ENCODE data around the gene FBXO45.
"Not testable (repeated sequence)": the region's sequence is repeated elsewhere in the genome, so short reads cannot be mapped to it uniquely, and the experiment has no call there.

Gene FBXO45

DNA sequence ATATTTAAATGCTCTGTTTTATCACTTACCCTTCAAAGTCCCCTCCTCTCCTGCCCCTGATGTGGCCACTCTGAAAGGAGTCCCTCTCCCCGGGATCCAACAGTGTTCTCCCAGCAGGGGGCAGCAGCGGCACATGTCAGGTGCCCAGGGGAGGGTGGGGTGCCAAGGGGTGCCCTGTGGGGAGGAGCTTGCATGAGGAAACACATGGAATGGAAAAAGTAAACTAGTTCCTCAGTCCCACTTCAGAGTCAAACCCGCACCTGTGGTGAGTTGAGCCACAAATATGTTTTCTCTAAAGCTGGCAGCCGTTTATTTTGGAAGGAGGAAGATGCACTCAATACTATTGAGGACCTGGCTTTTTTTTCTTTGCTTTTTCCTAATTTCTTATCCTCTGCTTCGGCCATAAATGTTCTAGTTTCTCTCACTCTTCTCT, 40.9 kb downstream of the FBXO45 start:
- peak; percentile 94 for DNase-seq
- in situ Hi-C loops (cut with MboI; ENCODE audit: low pct_unique_long_range_greater_than_20kb, low sequenced_read_pairs), result no loop called here

DNA sequence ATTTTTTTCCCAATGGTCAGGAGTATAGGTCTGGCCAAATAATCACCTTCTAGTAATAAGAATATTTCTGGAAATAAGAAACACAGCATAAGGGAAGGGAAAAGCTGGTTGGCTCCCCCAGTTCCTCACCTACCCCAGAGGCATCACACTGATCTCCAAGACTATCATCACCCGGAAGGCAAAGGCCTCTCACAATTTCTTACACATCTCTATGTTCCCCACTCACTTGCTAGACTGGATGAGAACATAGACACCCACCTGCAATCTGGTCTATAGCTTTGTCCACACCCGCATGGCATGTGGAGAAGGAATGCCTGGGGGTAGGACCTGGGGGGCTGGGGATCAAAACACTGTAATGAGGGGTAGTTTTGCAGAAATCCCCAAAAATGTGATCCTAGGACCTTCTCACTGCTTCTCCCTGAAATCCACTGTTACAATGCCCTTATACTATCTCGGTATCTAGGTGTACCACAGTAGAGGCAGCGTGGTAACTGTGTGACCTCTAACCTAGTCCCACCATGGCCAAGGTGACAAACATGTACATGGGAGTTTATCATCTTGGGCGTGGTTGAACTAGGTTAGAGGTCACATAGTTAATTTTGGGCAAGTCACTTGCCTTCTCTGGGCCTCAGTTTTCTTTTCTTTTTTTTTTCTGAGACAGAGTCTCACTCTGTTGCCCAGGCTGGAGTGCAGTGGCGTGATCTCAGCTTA, 41.5 kb downstream of the FBXO45 start:
- in situ Hi-C loops (cut with MboI; ENCODE audit: low pct_unique_long_range_greater_than_20kb, low sequenced_read_pairs), result no loop called here
- DNase-seq, result no peak

DNA sequence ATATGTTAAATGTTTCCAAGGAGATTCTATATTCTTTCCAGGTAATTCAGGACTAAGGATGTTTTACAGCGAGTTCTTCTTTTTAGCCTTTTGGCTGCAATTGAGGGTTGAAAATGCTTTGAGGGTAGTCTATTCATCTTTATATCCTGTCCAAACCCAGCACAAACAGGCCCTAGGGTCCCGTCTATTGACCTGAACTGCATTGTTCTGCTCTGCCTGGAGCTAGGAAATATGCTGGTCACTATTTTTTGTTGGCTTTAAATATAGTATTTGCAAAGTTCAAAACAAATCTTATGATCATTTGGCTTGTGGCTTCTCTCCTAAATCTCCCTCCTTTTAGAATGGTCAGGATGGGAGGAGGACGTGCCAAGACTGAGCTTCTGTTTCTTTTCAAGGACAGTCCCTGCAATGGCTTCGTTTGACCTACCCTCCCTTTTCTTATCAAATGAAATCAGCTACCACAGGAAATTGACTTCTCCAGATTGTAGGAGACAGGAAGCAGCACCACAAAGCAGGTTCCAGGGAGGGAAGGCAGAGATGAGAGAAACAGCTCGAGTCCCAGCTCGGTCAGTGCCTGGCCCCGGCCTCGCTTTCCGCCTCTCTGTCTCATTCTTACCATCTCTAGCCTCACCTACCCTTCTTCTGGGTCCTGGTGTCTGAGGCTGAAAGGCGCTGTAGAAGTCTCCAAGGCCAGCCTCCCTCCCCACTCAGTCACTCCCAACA, 43.5 kb downstream of the FBXO45 start:
- in situ Hi-C loops (cut with MboI; ENCODE audit: low pct_unique_long_range_greater_than_20kb, low sequenced_read_pairs), result no loop called here
- peak; percentile 96 for DNase-seq

DNA sequence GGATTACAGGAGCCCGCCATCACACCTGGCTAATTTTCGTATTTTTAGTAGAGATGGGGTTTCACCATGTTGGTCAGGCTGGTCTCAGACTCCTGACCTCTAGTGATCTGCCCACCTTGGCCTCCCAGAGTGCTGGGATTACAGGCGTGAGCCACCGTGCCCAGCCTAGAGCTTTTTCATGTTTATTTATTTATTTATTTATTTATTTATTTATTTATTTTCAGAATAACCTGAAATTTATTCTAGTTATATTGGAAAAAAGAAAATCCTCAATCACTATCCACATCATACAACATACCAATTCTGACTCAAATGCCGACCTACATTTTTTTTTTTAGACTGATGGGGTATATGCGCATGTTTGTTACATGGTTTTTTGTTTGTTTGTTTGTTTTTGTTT, 46.8 kb downstream of the FBXO45 start:
- in situ Hi-C loops (cut with MboI; ENCODE audit: low pct_unique_long_range_greater_than_20kb, low sequenced_read_pairs); DNase-seq: not testable (repeated sequence)

DNA sequence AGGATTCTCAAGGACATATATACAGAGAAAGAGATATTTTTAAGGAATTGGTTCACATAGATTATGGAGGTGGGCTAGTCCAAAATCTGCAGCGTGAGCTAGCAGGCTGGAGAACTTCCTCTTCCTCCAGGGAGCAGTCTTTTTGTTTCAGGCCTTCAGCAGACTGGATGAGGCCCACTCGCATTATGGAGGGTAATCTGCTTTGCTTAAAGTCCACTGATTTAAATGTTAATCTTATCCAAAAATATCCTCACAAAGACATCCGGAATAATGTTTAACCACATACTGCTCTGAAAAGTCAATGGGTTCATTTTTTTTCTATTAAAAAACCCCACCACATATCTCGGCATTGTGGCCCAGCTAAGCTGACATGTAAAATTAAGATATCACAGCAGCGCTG, 48.8 kb downstream of the FBXO45 start:
- in situ Hi-C loops (cut with MboI; ENCODE audit: low pct_unique_long_range_greater_than_20kb, low sequenced_read_pairs), result no loop called here
- peak; percentile 77 for DNase-seq

DNA sequence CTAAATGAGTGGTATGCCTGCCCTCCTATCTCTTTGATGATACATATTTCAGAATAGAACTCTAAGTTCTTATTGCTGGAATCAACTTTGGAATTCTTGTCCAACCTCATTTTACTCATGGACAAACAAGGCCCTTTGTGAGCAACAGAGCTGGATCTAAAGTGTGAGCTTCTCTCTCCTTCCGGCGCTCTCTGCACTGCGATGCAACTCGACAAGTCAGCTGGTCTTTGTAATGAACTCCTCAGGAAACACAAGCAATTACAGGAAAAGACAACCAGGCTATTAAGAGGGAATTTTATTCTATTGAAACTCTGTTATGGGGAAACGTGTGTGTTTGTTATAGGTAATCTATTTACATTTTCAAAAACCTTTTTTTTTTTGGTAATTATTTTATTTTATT, 50.8 kb downstream of the FBXO45 start:
- DNase-seq, result no peak
- in situ Hi-C loops (cut with MboI; ENCODE audit: low pct_unique_long_range_greater_than_20kb, low sequenced_read_pairs), result no loop called here

DNA sequence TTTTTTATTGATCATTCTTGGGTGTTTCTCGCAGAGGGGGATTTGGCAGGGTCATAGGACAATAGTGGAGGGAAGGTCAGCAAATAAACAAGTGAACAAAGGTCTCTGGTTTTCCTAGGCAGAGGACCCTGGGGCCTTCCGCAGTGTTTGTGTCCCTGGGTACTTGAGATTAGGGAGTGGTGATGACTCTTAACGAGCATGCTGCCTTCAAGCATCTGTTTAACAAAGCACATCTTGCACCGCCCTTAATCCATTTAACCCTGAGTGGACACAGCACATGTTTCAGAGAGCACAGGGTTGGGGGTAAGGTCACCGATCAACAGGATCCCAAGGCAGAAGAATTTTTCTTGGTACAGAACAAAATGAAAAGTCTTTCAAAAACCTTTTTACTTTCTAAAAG, 51.2 kb downstream of the FBXO45 start:
- in situ Hi-C loops (cut with MboI; ENCODE audit: low pct_unique_long_range_greater_than_20kb, low sequenced_read_pairs), result not testable (repeated sequence)

DNA sequence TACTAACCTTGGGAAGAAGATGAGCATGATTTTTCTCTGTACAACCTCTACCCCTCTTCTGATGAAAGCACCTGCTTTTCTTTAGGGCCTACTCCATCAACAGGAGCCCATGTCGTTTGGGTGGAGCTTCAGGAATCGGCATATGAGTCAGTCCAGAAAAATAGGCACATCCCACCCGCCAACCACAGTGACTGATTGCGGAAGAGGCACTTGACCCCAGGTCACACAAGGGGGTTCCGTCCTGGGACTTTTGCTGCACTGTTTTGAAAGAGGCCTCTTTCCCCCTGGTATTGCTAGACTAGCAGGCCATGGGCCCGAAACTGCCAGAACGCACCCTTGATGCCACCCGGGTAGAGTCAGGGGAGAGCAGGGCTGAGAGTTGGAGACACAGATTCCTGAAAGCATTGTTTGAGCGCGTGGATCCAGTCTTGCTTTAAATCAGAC, 51.7 kb downstream of the FBXO45 start:
- in situ Hi-C loops (cut with MboI; ENCODE audit: low pct_unique_long_range_greater_than_20kb, low sequenced_read_pairs), result no loop called here
- DNase-seq, result peak; percentile 82

More for the DNA sequence above, 51.2 kb downstream of the FBXO45 start:
- DNase-seq, result not testable (repeated sequence)

DNA sequence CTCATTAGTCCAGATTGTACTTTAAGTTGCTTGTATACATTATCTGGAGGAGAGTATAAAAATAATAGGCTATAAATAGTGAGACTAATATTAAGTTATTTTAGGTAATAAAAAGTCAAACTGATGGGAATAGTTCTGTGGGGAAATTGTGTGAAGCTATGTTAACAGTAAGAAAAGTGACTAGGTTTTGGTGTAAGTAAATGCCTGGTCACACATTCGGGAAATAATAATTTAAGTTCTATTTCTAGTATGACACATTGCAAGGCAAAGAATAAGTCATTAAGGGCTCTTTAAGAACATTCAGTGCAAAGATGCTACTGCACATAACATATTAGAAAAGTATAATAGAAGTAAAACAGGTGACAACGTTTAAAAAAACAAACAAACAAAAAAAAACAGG, 52.2 kb downstream of the FBXO45 start:
- no peak for DNase-seq
- in situ Hi-C loops (cut with MboI; ENCODE audit: low pct_unique_long_range_greater_than_20kb, low sequenced_read_pairs), result no loop called here

DNA sequence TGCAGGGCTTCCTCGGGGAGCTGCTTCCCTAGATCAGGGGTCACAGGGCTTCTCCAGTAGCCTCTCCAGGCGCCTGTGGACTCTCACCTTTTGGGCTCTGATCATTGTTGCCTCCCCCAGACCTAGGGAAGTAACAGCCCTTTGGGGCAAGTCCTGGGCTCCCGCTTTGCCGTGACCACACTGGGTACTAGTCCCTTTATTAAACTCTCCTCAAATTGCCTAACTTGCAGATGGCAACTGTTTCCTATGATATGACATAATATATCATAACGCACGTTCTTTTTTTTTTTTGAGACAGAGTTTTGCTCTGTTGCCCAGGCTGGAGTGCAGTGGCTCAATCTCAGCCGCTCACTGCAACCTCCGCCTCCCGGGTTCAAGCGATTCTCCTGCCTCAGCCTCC, 53.2 kb downstream of the FBXO45 start:
- no peak for DNase-seq
- in situ Hi-C loops (cut with MboI; ENCODE audit: low pct_unique_long_range_greater_than_20kb, low sequenced_read_pairs), result no loop called here

DNA sequence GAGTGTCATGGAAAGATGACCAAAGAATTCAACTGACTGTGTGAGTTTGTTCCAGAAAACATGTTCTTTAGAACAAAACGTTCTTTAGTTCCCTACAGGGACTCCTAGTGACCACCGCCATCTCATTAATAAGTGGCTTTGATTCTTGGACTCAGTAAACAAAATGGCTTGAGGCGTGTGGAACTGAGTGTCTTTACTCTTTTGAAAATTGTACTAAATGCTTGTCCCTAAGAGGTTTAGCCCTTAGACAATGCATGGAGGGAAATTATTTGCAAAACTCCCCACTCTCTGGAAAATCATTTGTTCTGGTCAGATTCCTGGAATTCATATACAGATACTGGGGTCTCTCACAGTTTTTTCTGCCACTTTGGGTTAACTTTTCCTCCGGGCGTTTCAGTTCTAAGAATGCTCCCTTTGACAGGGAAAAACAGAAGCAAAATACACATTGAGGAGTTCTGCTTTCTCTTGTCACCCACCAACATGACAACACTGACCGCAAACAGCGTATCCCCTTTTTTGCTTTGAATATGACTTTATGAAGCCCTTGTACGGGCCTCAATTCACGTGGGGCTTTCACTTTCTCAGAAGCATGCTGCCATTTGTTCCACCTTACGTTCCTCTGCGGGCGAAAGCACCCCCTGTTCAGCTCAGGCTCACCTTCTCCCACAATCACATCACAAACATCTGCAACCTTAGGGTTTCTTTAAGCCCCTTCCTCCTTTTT, 55.8 kb downstream of the FBXO45 start:
- in situ Hi-C loops (cut with MboI; ENCODE audit: low pct_unique_long_range_greater_than_20kb, low sequenced_read_pairs), result no loop called here

DNA sequence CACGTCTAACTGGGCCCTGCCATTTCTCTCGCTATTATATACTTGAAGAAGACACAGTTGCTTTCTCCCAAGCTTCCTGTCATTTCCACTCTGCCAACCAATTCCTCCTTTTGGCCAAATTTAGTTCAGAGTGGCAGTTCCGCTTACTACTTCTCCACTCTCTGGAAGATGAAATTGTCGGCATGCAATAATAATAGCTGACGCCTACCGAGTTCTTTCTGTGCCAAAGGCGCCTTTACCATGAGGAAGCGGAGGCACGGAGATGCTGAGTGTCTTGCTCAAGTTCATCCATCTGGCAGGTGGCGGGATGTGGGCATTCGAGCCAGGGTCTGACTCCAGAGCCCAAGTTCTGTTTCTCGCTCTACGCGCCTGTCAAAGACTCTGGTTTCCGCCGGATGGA, 56.4 kb downstream of the FBXO45 start:
- in situ Hi-C loops (cut with MboI; ENCODE audit: low pct_unique_long_range_greater_than_20kb, low sequenced_read_pairs), result no loop called here
- DNase-seq, result peak; percentile 82

More for the DNA sequence above, 55.8 kb downstream of the FBXO45 start:
- peak; percentile 89 for DNase-seq

DNA sequence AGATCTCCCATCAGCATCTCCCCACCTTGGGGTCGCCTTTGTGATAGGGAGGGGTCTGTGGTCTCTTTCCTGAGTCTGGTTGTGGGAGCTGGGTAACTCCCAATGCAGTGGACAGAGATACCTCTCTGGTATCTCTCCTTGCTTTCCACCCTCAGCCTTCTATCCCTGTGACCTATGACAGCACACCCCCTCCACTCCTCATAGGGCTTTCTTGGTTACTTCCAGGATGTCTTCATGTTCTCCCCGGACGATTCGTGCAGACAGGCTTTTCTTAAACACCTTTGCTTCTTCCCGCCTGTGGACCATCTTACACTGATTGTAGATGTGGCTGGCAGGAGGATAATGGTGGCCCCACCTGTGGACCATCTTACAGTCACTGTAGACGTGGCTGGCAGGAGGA, 56.9 kb downstream of the FBXO45 start:
- in situ Hi-C loops (cut with MboI; ENCODE audit: low pct_unique_long_range_greater_than_20kb, low sequenced_read_pairs), result no loop called here
- no peak for DNase-seq

DNA sequence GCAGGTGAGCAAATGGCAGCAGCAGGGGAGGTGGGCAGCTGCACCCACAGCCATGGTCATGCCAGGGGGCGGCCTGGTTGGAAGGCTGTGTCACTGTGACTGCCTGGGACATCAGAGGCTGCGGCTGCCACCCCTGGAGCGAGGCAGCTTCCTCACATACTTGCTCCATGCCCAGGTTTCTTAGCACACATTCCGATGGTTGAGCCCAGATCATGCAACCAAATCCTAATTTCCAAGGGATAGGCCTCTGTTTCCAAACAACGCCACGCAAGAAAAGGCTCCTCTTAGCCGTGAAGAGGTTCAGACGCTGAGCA, 59.4 kb downstream of the FBXO45 start:
- in situ Hi-C loops (cut with MboI; ENCODE audit: low pct_unique_long_range_greater_than_20kb, low sequenced_read_pairs), result no loop called here
- DNase-seq, result no peak

DNA sequence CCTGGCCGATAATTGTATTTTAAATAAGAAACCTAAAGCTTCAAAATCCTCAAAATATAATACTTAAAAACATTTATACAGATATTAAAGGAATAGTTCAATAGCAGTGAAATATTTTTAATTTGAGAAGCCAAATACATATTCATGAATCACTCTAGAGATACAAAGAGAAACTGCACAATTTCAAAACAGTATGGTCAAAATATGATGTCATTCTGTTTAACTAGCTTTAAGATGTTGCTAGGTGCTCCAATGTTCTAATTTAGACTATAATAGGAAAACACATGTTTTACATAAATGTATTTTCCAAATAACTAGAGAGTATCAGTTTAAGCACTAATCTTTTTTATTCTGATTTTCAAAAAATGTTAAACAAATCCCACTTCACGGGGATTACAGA, 60.8 kb downstream of the FBXO45 start:
- in situ Hi-C loops (cut with MboI; ENCODE audit: low pct_unique_long_range_greater_than_20kb, low sequenced_read_pairs), result no loop called here
- DNase-seq, result no peak

DNA sequence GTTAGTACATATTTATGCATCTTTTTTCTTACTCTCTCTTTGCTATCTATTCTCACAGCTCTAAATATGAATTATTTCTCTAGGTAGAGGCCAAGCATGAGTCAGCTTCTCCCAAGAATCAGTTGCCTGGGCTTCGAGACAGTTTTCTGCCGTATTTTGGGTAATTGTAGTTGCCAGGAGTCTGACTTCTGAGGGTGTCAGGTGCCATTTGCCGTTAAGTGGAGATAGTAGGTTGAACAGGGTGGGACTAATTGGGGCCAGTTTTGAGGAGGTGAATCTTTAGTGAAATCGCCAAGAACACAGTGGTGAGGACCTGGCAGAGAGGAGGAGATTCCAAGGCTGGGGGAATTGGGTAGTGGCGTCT, 63.2 kb downstream of the FBXO45 start:
- no peak for DNase-seq
- in situ Hi-C loops (cut with MboI; ENCODE audit: low pct_unique_long_range_greater_than_20kb, low sequenced_read_pairs), result no loop called here

DNA sequence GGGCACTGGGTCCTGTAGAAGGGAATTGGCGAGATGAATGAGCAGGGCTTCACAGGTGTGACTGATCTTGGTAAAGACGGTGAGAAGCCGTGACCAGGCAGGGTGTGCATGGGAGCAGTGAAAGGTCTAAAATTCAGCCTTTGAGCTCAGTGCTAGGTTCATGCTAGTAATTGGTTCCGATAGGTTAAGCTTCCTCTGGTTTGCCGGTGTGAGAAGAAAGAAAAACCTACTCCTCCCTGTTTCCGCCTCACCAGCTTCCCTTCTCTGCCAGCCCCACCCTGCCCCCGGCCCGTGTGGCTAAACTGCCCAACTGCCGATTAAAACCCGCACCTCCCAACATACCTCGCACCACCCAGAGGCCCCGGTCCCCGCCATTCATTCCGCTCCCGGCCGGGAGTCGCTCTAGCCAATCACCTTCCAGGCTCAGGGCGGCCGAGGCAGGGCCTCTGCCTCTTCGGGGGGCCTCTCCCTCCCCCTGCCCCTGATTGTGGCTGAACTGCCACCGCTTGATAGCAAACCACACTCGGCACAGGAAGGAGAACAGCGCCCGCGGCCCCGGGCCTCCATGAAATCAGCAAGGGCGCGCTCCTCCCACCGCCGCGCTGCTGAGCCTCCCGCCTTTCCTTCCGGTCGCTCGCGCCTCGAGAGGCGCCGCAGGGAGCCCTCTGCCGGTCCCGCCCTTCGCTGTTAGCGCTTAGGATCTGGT, 63.7 kb downstream of the FBXO45 start:
- in situ Hi-C loops (cut with MboI; ENCODE audit: low pct_unique_long_range_greater_than_20kb, low sequenced_read_pairs), result no loop called here
- peak; percentile 100 for DNase-seq

DNA sequence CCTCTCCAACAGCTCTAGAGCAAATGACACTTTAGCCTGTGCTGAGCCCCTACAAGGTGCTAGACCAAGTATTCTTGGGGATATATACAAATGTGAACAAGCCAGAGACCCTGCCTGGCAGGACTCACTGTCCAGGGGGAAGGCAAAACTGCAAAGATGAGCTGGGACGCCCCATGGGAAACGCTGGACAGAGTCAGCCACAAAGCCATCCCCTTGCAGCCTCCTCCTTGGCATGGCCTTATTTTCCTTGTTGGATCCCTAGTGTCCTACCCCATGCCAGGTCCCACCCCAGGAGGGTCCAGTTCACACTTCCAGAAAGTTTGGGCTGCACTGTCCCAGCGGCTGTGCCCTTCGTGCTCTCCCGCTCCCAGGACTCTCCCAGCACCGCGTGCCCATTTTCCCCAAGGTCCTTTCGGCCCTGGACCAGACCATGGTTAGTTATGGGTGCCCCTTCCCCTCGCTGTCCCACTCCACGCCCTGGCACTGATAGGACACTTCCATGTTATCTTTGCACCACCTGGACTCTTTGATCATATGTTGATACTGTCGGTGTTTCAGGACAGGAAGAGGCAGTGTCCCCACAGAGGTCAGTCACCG, 65.2 kb downstream of the FBXO45 start:
- in situ Hi-C loops (cut with MboI; ENCODE audit: low pct_unique_long_range_greater_than_20kb, low sequenced_read_pairs), result no loop called here
- DNase-seq, result no peak

DNA sequence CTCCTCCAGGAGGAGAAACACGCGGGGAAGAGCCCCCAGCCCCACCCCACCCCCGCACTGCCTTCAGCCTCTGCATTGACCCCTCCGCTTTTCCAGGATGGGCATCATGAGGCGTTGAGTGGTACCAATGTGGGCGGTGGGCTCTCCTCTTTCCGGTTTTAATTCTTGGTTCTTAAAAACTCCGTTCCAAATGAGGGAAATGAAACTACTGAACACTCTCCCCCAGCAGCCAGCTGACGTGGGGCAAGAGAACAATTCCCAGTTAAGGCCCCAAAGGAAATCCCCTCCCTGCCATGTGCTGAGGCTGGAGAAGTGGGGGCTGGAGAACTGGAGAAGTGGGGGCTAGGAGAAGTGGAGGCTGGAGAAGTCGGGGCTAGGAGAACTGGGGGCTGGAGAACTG, 65.8 kb downstream of the FBXO45 start:
- in situ Hi-C loops (cut with MboI; ENCODE audit: low pct_unique_long_range_greater_than_20kb, low sequenced_read_pairs), result no loop called here
- DNase-seq, result no peak
